Measurements from ENCODE around the gene TBC1D20. TPM values are rescaled to one million over a fixed set of nuclear protein-coding genes. Genes with fewer than 3 reads are reported as not detected.
A peak's percentile ranks its signal among the peaks of the same experiment; 100 is the strongest.

The TBC1D20 gene
- total and polyA plus RNA-seq, 9 donors: 19.1 to 40.1 (median 34.8) TPM

DNA sequence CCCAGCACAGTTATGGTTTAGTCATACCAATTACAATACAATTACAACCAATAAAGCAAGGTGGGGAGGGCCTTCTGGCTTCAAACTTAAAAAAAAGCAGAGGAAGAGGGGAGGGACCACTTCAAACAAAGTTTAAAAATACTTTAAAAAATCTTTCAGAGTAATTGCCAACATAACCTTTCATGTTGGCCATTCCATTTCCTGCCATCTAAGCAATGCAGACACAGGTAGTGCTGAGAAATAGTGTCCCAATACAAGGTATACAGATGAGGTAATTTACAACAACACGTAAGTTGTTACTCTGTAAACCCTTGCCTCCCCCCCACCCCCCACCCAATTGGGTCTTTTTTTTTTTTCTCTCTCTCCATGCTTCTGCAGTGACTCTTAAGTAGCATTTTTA, 18.8 kb upstream of the TBC1D20 start:
- Histone ChIP-seq H3K9me3 (no peaks in the 10 kb centered on the region), H3K27ac (no peak overlapping the region), H3K27me3 (no peaks in the 10 kb centered on the region), H3K4me3 (no peak overlapping the region), H3K36me3 (no peaks in the 10 kb centered on the region), H3K4me1 (ENCODE audit: insufficient read depth) (no peaks in the 10 kb centered on the region)
- intact Hi-C loops (cut with DNase I): no loop called here
- no peak for DNase-seq
- 85 to 92% (median 86%) methylated on average over 1 of the region's 1 CpG for WGBS, 3 donors
- TF ChIP-seq, protein P1, sequence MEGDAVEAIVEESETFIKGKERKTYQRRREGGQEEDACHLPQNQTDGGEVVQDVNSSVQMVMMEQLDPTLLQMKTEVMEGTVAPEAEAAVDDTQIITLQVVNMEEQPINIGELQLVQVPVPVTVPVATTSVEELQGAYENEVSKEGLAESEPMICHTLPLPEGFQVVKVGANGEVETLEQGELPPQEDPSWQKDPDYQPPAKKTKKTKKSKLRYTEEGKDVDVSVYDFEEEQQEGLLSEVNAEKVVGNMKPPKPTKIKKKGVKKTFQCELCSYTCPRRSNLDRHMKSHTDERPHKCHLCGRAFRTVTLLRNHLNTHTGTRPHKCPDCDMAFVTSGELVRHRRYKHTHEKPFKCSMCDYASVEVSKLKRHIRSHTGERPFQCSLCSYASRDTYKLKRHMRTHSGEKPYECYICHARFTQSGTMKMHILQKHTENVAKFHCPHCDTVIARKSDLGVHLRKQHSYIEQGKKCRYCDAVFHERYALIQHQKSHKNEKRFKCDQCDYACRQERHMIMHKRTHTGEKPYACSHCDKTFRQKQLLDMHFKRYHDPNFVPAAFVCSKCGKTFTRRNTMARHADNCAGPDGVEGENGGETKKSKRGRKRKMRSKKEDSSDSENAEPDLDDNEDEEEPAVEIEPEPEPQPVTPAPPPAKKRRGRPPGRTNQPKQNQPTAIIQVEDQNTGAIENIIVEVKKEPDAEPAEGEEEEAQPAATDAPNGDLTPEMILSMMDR (IDR thresholded peaks at IDR 0.05): no peak
- TF ChIP-seq POLR2A (IDR thresholded peaks at IDR 0.05) (no peak), EP300 (IDR thresholded peaks at IDR 0.05) (no peak)

DNA sequence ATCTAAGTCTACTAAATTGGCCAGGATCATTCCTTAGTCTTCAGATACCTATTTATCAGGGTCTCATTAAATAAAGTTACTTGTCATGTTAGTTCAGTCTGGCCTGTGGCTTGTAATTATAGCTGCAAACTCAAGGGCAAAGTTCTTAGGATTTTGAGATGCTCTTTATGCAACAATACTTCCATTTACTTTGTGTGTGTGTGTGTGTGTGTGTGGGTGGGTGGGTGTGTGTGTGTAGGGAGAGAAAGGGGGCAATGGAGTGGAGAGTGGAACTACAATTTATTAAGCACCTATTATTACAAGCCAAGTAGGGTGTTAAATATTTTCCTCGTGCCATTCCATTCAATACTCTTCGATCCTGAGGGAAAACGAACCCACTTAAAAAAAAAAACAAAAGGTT, 17.7 kb upstream of the TBC1D20 start:
- Histone ChIP-seq H3K27ac (no peak overlapping the region), H3K9me3 (no peaks in the 10 kb centered on the region), H3K4me3 (no peak overlapping the region), H3K36me3 (no peaks in the 10 kb centered on the region), H3K4me1 (ENCODE audit: insufficient read depth) (no peaks in the 10 kb centered on the region), H3K27me3 (no peaks in the 10 kb centered on the region)
- intact Hi-C loops (cut with DNase I): no loop called here
- no peak for TF ChIP-seq POLR2A (IDR thresholded peaks at IDR 0.05)
- TF ChIP-seq EP300 (IDR thresholded peaks at IDR 0.05): no peak
- TF ChIP-seq, protein P1 (IDR thresholded peaks at IDR 0.05): no peak
- no peak for DNase-seq
- WGBS, 3 donors: 22 to 38% (median 38%) methylated on average over 3 of the region's 3 CpGs

DNA sequence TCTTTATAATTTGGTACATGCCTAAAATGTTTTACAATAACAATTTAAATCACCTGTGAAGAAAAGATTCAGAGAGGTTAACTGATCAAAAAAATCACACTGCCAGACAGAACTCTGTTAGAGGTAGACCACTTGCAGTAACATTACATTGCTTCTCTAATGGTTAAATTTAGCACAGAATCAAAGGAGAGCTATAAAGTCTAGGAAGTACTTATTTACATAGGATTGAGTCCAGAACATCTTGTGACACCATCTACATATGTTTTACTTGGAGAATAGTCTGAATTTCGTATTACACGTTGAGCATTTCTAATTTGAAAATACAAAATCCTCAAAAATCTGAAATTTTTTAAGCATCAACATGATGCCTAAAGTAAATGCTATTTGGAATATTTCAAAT, 17.2 kb upstream of the TBC1D20 start:
- TF ChIP-seq EP300 (IDR thresholded peaks at IDR 0.05) (no peak), POLR2A (IDR thresholded peaks at IDR 0.05) (no peak)
- TF ChIP-seq, protein P1 (IDR thresholded peaks at IDR 0.05): no peak
- intact Hi-C loops (cut with DNase I): loop anchor here in 3 of 4 donors (2.0 to 5.0 kb wide), 2 partner anchors 127 kb away; no protein-coding TSS in a partner anchor
- Histone ChIP-seq H3K9me3 (no peaks in the 10 kb centered on the region), H3K4me3 (no peak overlapping the region), H3K27ac (no peak overlapping the region), H3K36me3 (no peaks in the 10 kb centered on the region), H3K27me3 (no peaks in the 10 kb centered on the region), H3K4me1 (ENCODE audit: insufficient read depth) (no peaks in the 10 kb centered on the region)
- WGBS, 3 donors: 37 to 45% (median 39%) methylated on average over 2 of the region's 2 CpGs
- DNase-seq: no peak

DNA sequence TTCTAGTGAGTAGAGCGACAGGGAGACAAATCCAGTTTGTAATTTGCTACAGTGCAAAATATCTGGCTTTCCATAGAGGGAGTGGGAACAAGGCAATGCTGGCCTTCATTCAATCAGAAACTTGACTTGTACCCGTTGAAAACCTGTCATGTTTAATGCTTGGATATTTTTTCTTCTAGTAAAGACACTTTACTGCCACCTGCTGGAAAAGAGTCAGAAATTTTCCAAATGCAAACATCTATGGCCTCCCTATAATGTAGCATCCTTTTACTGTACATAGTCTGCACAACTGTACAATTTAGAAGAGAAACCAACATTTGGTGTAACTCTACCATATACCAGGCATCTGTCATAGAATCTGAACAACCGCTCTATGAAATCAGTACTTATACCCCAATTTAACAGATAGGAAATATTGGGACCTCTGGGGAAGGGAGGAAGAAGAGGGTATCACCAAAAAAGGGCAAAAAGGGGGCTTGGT, 16.7 kb upstream of the TBC1D20 start:
- intact Hi-C loops (cut with DNase I): loop anchor here in 3 of 4 donors (2.0 to 5.0 kb wide), 2 partner anchors 126 to 127 kb away; no protein-coding TSS in a partner anchor
- Histone ChIP-seq H3K27ac (no peak overlapping the region), H3K27me3 (no peaks in the 10 kb centered on the region), H3K36me3 (no peaks in the 10 kb centered on the region), H3K4me3 (no peak overlapping the region), H3K9me3 (no peaks in the 10 kb centered on the region), H3K4me1 (ENCODE audit: insufficient read depth) (no peaks in the 10 kb centered on the region)
- DNase-seq: no peak
- 46 to 57% (median 56%) methylated on average over 3 of the region's 3 CpGs for WGBS, 3 donors
- TF ChIP-seq POLR2A (IDR thresholded peaks at IDR 0.05): no peak
- TF ChIP-seq, protein P1 (IDR thresholded peaks at IDR 0.05): peak in 2 of 3 donors; percentile 39 to 48
